Measurements from ENCODE around the gene GPN3.

DNA sequence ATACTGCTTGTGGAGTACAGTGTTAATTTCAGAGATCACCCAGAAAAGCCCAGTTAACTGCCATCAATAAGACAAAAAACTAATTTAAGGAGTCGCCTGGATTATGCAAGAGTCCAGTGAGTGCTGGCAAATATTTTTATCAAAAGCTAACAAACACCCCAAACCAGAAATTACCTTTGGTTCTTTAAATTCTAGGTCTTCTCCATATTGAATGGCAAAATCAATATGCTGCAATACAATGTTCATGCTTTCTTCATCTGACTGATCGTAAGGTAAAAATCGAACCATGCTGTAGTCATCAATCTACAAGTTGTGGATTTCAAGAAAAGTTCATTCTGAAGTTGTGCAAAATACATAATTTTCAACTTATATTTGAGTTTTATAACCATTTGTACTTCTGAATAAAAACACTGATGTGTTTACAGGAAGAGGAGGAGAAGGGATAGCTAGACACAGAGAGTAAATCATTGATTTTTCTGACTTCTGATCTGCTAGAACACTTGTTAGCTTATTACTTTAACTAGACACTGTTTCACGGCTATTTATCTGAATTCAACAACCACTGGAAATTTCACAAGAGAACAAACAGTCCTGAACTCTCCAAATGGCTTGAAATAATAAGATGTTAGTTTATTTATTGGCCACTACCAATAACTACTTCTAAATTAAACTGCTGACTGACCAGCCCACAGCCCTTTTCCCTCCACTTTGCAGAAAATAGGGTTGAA is 14.3 kb downstream of the GPN3 start:
- no peak for TF ChIP-seq ZKSCAN1 (IDR thresholded peaks at IDR 0.05; ENCODE audit: low read length)
- TF ChIP-seq ZNF234 (CRISPR knock-in tag; conservative IDR thresholded peaks at IDR 0.05): no peak
- no peak for TF ChIP-seq GABPA (IDR thresholded peaks at IDR 0.05; ENCODE audit: low read depth, low read length)
- TF ChIP-seq GABPA (CRISPR knock-in tag; IDR thresholded peaks at IDR 0.05; ENCODE audit: low read depth): no peak

Measured in HepG2 (cell line).